Peyer's patch (tissue), 4 donors: Measurements from ENCODE around the gene PPARGC1A.

Experiments used
- CTCF ChIP-seq, 6 experiments: fragments of 450-650 bp in 4 of 6; fragments of 200-600 bp in 2 of 6; sonication (generic) in 1 of 6; IDR thresholded peaks; one replicate each; pipeline ENCODE4 v1.5.1; 2017 to 2019; ENCODE audit warnings: antibody characterized with exemption in 6 of 6, mild to moderate bottlenecking in 3 of 6, moderate library complexity in 1 of 6
- POLR2A ChIP-seq, 2 donors: fragments of 450-650 bp; IDR thresholded peaks; one replicate each; pipeline ENCODE4 v1.5.1; 2017; ENCODE audit warnings: antibody characterized with exemption in 2 of 2, mild to moderate bottlenecking in 2 of 2, moderate library complexity in 2 of 2

- no peak for TF ChIP-seq CTCF (IDR thresholded peaks at IDR 0.05)
- no peak for TF ChIP-seq POLR2A (IDR thresholded peaks at IDR 0.05)
Measured at GRCh38 chr4:23774909-23775308, 114.9 kb downstream of the PPARGC1A start.
